Transverse colon (tissue), 4 donors: ENCODE data around the gene DUSP18. TPM values are rescaled to one million over a fixed set of nuclear protein-coding genes. Genes with fewer than 3 reads are reported as not detected.

Experiments
- DNase-seq: peaks from one replicate; pipeline ENCODE4 v3.0.0-alpha.2; 2019
- H3K27ac ChIP-seq, 4 donors: fragments of 200-600 bp; sonication (generic); 2 replicates each; pipeline ENCODE4 v1.5.1; 2016 to 2018; ENCODE audit warnings: inconsistent platforms in 4 of 4
- H3K27me3 ChIP-seq: fragments of 200-600 bp; sonication (generic); 2 replicates; pipeline ENCODE4 v1.5.1; 2017; ENCODE audit warnings: inconsistent platforms
- H3K36me3 ChIP-seq, 4 donors: fragments of 200-600 bp; sonication (generic); 2 replicates each; pipeline ENCODE4 v1.5.1; 2017 to 2019; ENCODE audit warnings: inconsistent platforms in 4 of 4
- H3K4me1 ChIP-seq, 4 donors: fragments of 200-600 bp; sonication (generic); 2 replicates each; pipeline ENCODE4 v1.5.1; 2017 to 2020; ENCODE audit warnings: inconsistent platforms in 4 of 4
- H3K4me3 ChIP-seq, 4 donors: fragments of 200-600 bp; sonication (generic); 1 replicate in 1 of 4; 2 replicates in 3 of 4; pipeline versions ENCODE4 v1.5.1 to v1.6.1; 2017 to 2019; ENCODE audit warnings: inconsistent platforms in 4 of 4
- H3K9me3 ChIP-seq, 2 donors: fragments of 200-600 bp; sonication (generic); 2 replicates each; pipeline ENCODE4 v1.5.1; 2017 to 2019; ENCODE audit warnings: inconsistent platforms in 2 of 2
- CTCF ChIP-seq, 5 experiments: fragments of 200-600 bp in 3 of 5; fragments of 450-650 bp in 2 of 5; sonication (generic) in 3 of 5; IDR thresholded peaks; 1 replicate in 2 of 5; 2 replicates in 3 of 5; pipeline ENCODE4 v1.5.1; 2016 to 2017; ENCODE audit warnings: antibody characterized with exemption in 5 of 5, inconsistent platforms in 3 of 5, mild to moderate bottlenecking in 2 of 5, moderate library complexity in 1 of 5
- EP300 ChIP-seq: sonication (generic); formaldehyde crosslinking; IDR thresholded peaks from one replicate; pipeline ENCODE4 v1.6.1; 2017; ENCODE audit warnings: antibody characterized with exemption, low read depth
- POLR2A ChIP-seq: fragments of 450-650 bp; IDR thresholded peaks from one replicate; pipeline ENCODE4 v1.6.1; 2016; ENCODE audit warnings: antibody characterized with exemption, mild to moderate bottlenecking, moderate library complexity
- POLR2AphosphoS5 ChIP-seq, 3 donors: sonication (generic); formaldehyde crosslinking; IDR thresholded peaks; one replicate each; pipeline ENCODE4 v1.6.1; 2016; ENCODE audit warnings: antibody characterized with exemption in 3 of 3
- WGBS, 2 donors: methylation state at CpG; one replicate each; pipeline ENCODE4 v1.1.5; 2018; ENCODE audit warnings: low coverage in 1 of 2; 5-methylcytosine and 5-hydroxymethylcytosine counted together
- in situ Hi-C, 4 donors: fragments of 200-750 bp; cut with MboI; loops; one replicate each; pipeline versions ENCODE4 v1.15.0 to v1.15.1; 2017; ENCODE audit warnings: low sequenced_read_pairs in 3 of 4, low pct_ligation_motif_present in 1 of 4, low pct_unique_long_range_greater_than_20kb in 1 of 4
- intact Hi-C: fragments of 100-400 bp; cut with DNase I; formaldehyde crosslinking; loops from one replicate; pipeline ENCODE4 v1.15.1; 2023; ENCODE audit warnings: low total_unique reads
- total RNA-seq, 4 donors: library from RNA; depleted of rRNA; stranded (reverse); fragments of >200 nt; gene quantifications; one replicate each; pipeline ENCODE4 v1.1.0, GENCODE V29; 2016

DUSP18 gene
- total RNA-seq, 4 donors from 2014 or later: 13.7 to 38.2 (median 29.8) TPM

- intact Hi-C loops: no loop called here
- H3K4me1 ChIP-seq: peaks cover 4 to 36% (median 29%) of the 10 kb centered on the region in 4 donors
- no peak for DNase-seq
- no peak for TF ChIP-seq POLR2A
- TF ChIP-seq CTCF (IDR thresholded peaks at IDR 0.05): no peak
- no peak for TF ChIP-seq EP300
- no peak for TF ChIP-seq POLR2AphosphoS5 (IDR thresholded peaks at IDR 0.05)
- no peak overlapping the region for H3K4me3 ChIP-seq
- H3K9me3 ChIP-seq: no peaks in the 10 kb centered on the region
- H3K36me3 ChIP-seq: peaks cover 0 to 7% (median 0%) of the 10 kb centered on the region in 4 donors
- WGBS, 2 donors: 97 to 100% methylated on average over 7 to 13 of the region's 13 CpGs
- peak overlapping the region; percentile 83 to 92 (median 88) for H3K27ac ChIP-seq
- in situ Hi-C loops: no loop called here
- no peaks in the 10 kb centered on the region for H3K27me3 ChIP-seq
Measured at GRCh38 chr22:30664798-30665197, 2.9 kb downstream of the DUSP18 start.

- H3K27me3 ChIP-seq: no peaks in the 10 kb centered on the region
- H3K9me3 ChIP-seq: no peaks in the 10 kb centered on the region
- no peak overlapping the region for H3K4me3 ChIP-seq
- peaks cover 0 to 29% (median 20%) of the 10 kb centered on the region in 4 donors for H3K4me1 ChIP-seq
- no peak for TF ChIP-seq POLR2AphosphoS5 (IDR thresholded peaks at IDR 0.05)
- no peak for TF ChIP-seq EP300
- no peak for TF ChIP-seq POLR2A
- TF ChIP-seq CTCF (IDR thresholded peaks at IDR 0.05): no peak
- no peak overlapping the region for H3K27ac ChIP-seq
- no peak for DNase-seq
- in situ Hi-C loops (no loop called here), intact Hi-C loops (no loop called here)
- WGBS, 2 donors: 83% methylated on average over 4 of the region's 4 CpGs; no CpG with 5 or more reads in 1 of the 2 donors
- H3K36me3 ChIP-seq: peaks cover 0 to 7% (median 0%) of the 10 kb centered on the region in 4 donors
Measured at GRCh38 chr22:30662040-30662439, 5.6 kb downstream of the DUSP18 start.

GRCh38 chr22:30655532-30655931, 12.1 kb downstream of the DUSP18 start:
- intact Hi-C loops: loop anchor here (5.0 kb wide), 1 partner anchor 697 kb away; no protein-coding TSS in a partner anchor
- in situ Hi-C loops: no loop called here
- no peaks in the 10 kb centered on the region for H3K36me3 ChIP-seq
- TF ChIP-seq POLR2AphosphoS5 (IDR thresholded peaks at IDR 0.05): no peak
- no peak for TF ChIP-seq EP300
- no peak for TF ChIP-seq POLR2A
- TF ChIP-seq CTCF (IDR thresholded peaks at IDR 0.05): no peak
- H3K4me3 ChIP-seq: no peak overlapping the region
- DNase-seq: no peak
- no peak overlapping the region for H3K27ac ChIP-seq
- WGBS, 2 donors: 81 to 96% methylated on average over 3 of the region's 3 CpGs
- no peaks in the 10 kb centered on the region for H3K9me3 ChIP-seq
- H3K27me3 ChIP-seq: no peaks in the 10 kb centered on the region
- H3K4me1 ChIP-seq: no peaks in the 10 kb centered on the region

- no peaks in the 10 kb centered on the region for H3K9me3 ChIP-seq
- WGBS, 2 donors: 93% methylated on average over 14 of the region's 14 CpGs; no CpG with 5 or more reads in 1 of the 2 donors
- no peaks in the 10 kb centered on the region for H3K27me3 ChIP-seq
- peaks cover 0 to under 1% (median 0%) of the 10 kb centered on the region in 4 donors for H3K4me1 ChIP-seq
- in situ Hi-C loops (no loop called here), intact Hi-C loops (no loop called here)
- no peak overlapping the region for H3K4me3 ChIP-seq
- no peak for DNase-seq
- no peak overlapping the region for H3K27ac ChIP-seq
- no peaks in the 10 kb centered on the region for H3K36me3 ChIP-seq
- TF ChIP-seq EP300 (no peak), CTCF (IDR thresholded peaks at IDR 0.05) (no peak), POLR2A (no peak), POLR2AphosphoS5 (IDR thresholded peaks at IDR 0.05) (no peak)
Measured at GRCh38 chr22:30654361-30654760, 13.3 kb downstream of the DUSP18 start.
